ENCODE data around the gene CARD6. TPM values are rescaled to one million over a fixed set of nuclear protein-coding genes. Genes with fewer than 3 reads are reported as not detected.
"Not testable (repeated sequence)": the region's sequence is repeated elsewhere in the genome, so short reads cannot be mapped to it uniquely, and the experiment has no call there.

Gene CARD6
- total RNA-seq, 6 experiments from 2014 or later: 1.4 to 3.7 (median 3.4) TPM

GRCh38 chr5:40812125-40812524 lies 29.0 kb upstream of the CARD6 start:
- Mint-ChIP-seq H3K36me3 (ENCODE audit: low read depth) (no peaks in the 10 kb centered on the region), H3K27ac (no peak overlapping the region), H3K9me3 (no peaks in the 10 kb centered on the region), H3K27me3 (ENCODE audit: insufficient read depth) (no peaks in the 10 kb centered on the region), H3K4me3 (no peak overlapping the region), H3K4me1 (ENCODE audit: low read depth) (peaks cover 10% of the 10 kb centered on the region)
- TF ChIP-seq CTCF (IDR thresholded peaks at IDR 0.05): no peak
- no peak for DNase-seq

- DNase-seq: no peak
- H3K4me1 Mint-ChIP-seq (ENCODE audit: low read depth): peaks cover under 1% of the 10 kb centered on the region
- H3K9me3 Mint-ChIP-seq: no peaks in the 10 kb centered on the region
- no peak overlapping the region for H3K4me3 Mint-ChIP-seq
- H3K27me3 Mint-ChIP-seq (ENCODE audit: insufficient read depth): no peaks in the 10 kb centered on the region
- no peaks in the 10 kb centered on the region for H3K36me3 Mint-ChIP-seq (ENCODE audit: low read depth)
- TF ChIP-seq CTCF (IDR thresholded peaks at IDR 0.05): no peak
- no peak overlapping the region for H3K27ac Mint-ChIP-seq
These were observed 27.4 kb upstream of the CARD6 start for GRCh38 chr5:40813698-40814281.

GRCh38 chr5:40823459-40823858 lies 17.7 kb upstream of the CARD6 start:
- Mint-ChIP-seq H3K4me3 (no peak overlapping the region; the same call in 1 of the 2 replicates), H3K9me3 (no peaks in the 10 kb centered on the region), H3K36me3 (ENCODE audit: low read depth) (peaks cover 22% of the 10 kb centered on the region), H3K27ac (peak overlapping the region; percentile 52), H3K4me1 (ENCODE audit: low read depth) (peaks cover 20% of the 10 kb centered on the region), H3K27me3 (ENCODE audit: insufficient read depth) (peaks cover 16% of the 10 kb centered on the region)
- DNase-seq: peak; percentile 37
- no peak for TF ChIP-seq CTCF (IDR thresholded peaks at IDR 0.05)

- H3K9me3 Mint-ChIP-seq, H3K4me3 Mint-ChIP-seq, DNase-seq: not testable (repeated sequence)
- Mint-ChIP-seq H3K27ac (peak overlapping the region; percentile 18), H3K4me1 (ENCODE audit: low read depth) (peaks cover 36% of the 10 kb centered on the region), H3K27me3 (ENCODE audit: insufficient read depth) (peaks cover 20% of the 10 kb centered on the region), H3K36me3 (ENCODE audit: low read depth) (peaks cover 43% of the 10 kb centered on the region)
These were observed 15.6 kb upstream of the CARD6 start for GRCh38 chr5:40825461-40826043.

- Mint-ChIP-seq H3K4me3 (no peak overlapping the region; the same call in 1 of the 2 replicates), H3K4me1 (ENCODE audit: low read depth) (peaks cover 42% of the 10 kb centered on the region), H3K27ac (peak overlapping the region; percentile 67), H3K27me3 (ENCODE audit: insufficient read depth) (peaks cover 20% of the 10 kb centered on the region), H3K9me3 (no peaks in the 10 kb centered on the region), H3K36me3 (ENCODE audit: low read depth) (peaks cover 49% of the 10 kb centered on the region)
- TF ChIP-seq CTCF (IDR thresholded peaks at IDR 0.05): no peak
- DNase-seq: no peak
These were observed 14.5 kb upstream of the CARD6 start for GRCh38 chr5:40826489-40827187.
